ENCODE measurements around the gene SNX3.

GRCh38 chr6:108170332-108171290, 90.2 kb downstream of the SNX3 start:
- no peak for TF ChIP-seq POLR2A (IDR thresholded peaks at IDR 0.05; ENCODE audit: low read depth, low read length)
- no peak for TF ChIP-seq POLR2AphosphoS5 (IDR thresholded peaks at IDR 0.05; ENCODE audit: low read depth, low read length)
- no peak for TF ChIP-seq TAF1 (IDR thresholded peaks at IDR 0.05; ENCODE audit: low read depth, low read length)

Measured in GM12891 (cell line).